Mononuclear cell (primary cell): ENCODE data around the gene ZNF410. TPM values are rescaled to one million over a fixed set of nuclear protein-coding genes. Genes with fewer than 3 reads are reported as not detected.
"Not testable (repeated sequence)": the region's sequence is repeated elsewhere in the genome, so short reads cannot be mapped to it uniquely, and the experiment has no call there.

ENCODE experiments used
- H3K27me3 ChIP-seq: 2 replicates; pipeline ENCODE4 v1.6.0; 2011; ENCODE audit warnings: low read length, control low read depth; ENCODE audit not compliant: insufficient read depth
- H3K4me1 ChIP-seq: 2 replicates; pipeline ENCODE4 v1.5.1; 2011; ENCODE audit warnings: mild to moderate bottlenecking, low read length, control low read depth; ENCODE audit not compliant: insufficient read depth
- H3K4me3 ChIP-seq: 2 replicates; pipeline ENCODE4 v1.5.1; 2011; ENCODE audit warnings: mild to moderate bottlenecking, low read length, moderate library complexity
- H3K9me3 ChIP-seq: 2 replicates; pipeline ENCODE4 v1.5.1; 2011; ENCODE audit warnings: low read depth, mild to moderate bottlenecking, control low read depth, low read length
- total RNA-seq: library from RNA; depleted of rRNA; stranded (reverse); fragments of >200 nt; gene quantifications from one replicate; pipeline ENCODE4 v1.2.3, GENCODE V29; 2012

The ZNF410 gene
- total RNA-seq, 1 donor: 108 TPM

GRCh38 chr14:73909681-73910080 lies 23.0 kb downstream of the ZNF410 start:
- no peaks in the 10 kb centered on the region for H3K4me1 ChIP-seq
- H3K27me3 ChIP-seq: no peaks in the 10 kb centered on the region
- H3K4me3 ChIP-seq: no peak overlapping the region
- H3K9me3 ChIP-seq: no peaks in the 10 kb centered on the region

DNA sequence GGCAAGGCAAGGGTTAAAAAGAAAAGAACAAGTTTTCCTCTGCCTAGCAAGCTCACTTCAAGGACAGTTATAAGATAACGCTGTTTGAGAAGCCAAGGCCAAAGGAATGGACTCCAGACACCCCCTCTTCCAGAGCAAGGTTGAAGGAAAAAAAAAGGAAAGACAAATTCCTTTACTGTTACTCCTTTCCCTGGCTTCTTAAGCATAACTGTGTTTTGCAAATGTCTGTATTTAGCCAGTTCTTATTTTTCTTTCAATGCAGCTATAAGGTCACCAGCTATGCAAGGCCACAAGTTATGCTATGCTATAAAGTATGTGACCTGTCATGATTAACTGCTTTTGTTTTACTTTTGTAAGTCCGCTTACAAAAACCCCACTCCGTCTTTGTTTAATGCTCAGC lies 26.6 kb downstream of the ZNF410 start:
- Histone ChIP-seq H3K4me1 (no peaks in the 10 kb centered on the region), H3K4me3 (no peak overlapping the region), H3K27me3 (no peaks in the 10 kb centered on the region), H3K9me3 (no peaks in the 10 kb centered on the region)

- H3K9me3 ChIP-seq: no peaks in the 10 kb centered on the region
- H3K4me1 ChIP-seq: no peaks in the 10 kb centered on the region
- H3K27me3 ChIP-seq: no peaks in the 10 kb centered on the region
- no peak overlapping the region for H3K4me3 ChIP-seq
Observed at GRCh38 chr14:73916324-73916723, 29.7 kb downstream of the ZNF410 start.

GRCh38 chr14:73919457-73919856 lies 32.8 kb downstream of the ZNF410 start:
- not testable (repeated sequence) for H3K4me1 ChIP-seq, H3K9me3 ChIP-seq, H3K27me3 ChIP-seq, H3K4me3 ChIP-seq

DNA sequence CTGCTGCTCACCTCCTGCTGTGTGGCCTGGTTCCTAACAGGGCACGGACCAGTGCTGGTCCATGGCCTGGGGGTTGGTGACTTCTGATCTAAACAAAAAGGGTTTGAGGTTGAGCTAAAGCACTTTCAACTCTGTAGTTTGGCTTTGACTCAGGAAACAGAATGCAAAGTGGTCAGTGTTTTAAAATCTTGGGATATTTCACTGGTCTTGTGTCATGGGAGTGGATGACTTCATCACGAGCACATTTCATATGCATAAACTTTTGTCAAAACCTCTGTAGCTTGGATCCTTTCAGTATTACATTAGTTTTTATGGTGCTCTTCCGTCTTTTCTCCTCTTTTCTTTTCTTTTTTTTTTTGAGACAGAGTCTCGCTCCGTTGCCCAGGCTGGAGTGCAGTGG lies 37.7 kb downstream of the ZNF410 start:
- H3K4me1 ChIP-seq: no peaks in the 10 kb centered on the region
- H3K9me3 ChIP-seq: no peaks in the 10 kb centered on the region
- H3K4me3 ChIP-seq: no peak overlapping the region
- no peaks in the 10 kb centered on the region for H3K27me3 ChIP-seq

GRCh38 chr14:73935666-73936065 lies 49.0 kb downstream of the ZNF410 start:
- no peak overlapping the region for H3K4me3 ChIP-seq
- no peaks in the 10 kb centered on the region for H3K4me1 ChIP-seq
- H3K27me3 ChIP-seq: no peaks in the 10 kb centered on the region
- no peaks in the 10 kb centered on the region for H3K9me3 ChIP-seq

DNA sequence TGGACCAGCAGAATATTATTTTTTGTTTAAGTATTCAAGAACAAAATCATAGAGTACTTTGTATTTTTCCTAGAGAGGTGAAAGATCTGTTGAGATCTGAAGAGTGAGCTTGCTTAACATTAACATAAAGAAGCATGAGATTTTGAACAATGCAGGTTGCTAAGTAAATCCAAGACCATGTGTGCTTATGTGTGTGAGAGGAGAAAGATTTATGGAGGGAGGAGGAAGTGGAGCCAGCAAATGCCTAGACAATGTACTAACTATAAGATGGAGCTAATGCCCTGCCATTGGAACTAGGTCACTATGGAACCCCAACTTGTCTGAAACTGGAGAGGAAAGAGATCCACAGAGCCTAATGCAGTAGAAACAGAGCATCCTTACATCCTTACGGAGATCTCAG lies 49.9 kb downstream of the ZNF410 start:
- Histone ChIP-seq H3K9me3 (no peaks in the 10 kb centered on the region), H3K27me3 (no peaks in the 10 kb centered on the region), H3K4me3 (no peak overlapping the region), H3K4me1 (peaks cover under 1% of the 10 kb centered on the region)

DNA sequence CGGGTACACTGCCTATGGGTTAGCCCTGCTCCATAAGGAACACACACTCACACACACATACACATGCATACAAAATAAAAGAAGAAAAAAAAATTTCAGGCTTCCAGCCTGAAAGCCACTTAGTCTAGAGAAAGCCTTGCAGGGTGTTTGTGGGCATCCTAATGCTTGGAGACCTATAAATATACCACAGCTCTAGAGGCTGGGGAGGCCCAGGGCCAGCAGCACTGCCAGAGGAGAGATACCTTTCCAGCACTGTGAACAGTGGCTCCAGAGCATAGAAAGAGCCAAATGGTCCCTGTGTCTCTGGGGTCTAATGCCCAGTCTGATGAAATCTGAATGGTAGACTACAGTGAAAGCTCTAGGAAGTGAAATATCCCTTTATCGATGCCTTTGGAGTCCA lies 50.4 kb downstream of the ZNF410 start:
- Histone ChIP-seq H3K4me3 (no peak overlapping the region), H3K4me1 (peaks cover 5% of the 10 kb centered on the region), H3K9me3 (no peaks in the 10 kb centered on the region), H3K27me3 (no peaks in the 10 kb centered on the region)

DNA sequence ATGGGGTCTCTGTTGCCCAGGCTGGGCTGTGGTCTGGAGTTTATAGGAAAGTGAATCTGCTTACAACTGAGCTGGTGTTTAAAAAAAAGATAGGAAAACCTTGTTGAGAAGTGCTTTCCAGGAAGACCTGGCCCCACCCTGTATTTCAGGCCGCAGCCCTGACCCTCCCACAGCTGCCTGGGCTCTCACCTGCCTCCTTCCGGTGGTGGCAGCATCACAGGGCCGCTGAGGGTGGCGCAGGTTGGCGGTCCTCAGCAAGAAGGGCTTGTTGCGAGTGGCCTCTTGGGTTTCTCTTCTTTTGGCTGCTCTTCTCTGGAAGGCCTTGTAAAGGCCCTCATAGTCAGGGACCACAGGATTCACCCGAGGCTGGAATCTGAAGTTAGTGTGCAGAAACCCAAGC lies 55.5 kb downstream of the ZNF410 start:
- Histone ChIP-seq H3K4me3 (no peak overlapping the region), H3K4me1 (peaks cover 35% of the 10 kb centered on the region), H3K9me3 (no peaks in the 10 kb centered on the region), H3K27me3 (no peaks in the 10 kb centered on the region)

GRCh38 chr14:73943083-73943482 lies 56.4 kb downstream of the ZNF410 start:
- Histone ChIP-seq H3K9me3 (no peaks in the 10 kb centered on the region), H3K4me1 (peaks cover 35% of the 10 kb centered on the region), H3K27me3 (no peaks in the 10 kb centered on the region), H3K4me3 (no peak overlapping the region)

DNA sequence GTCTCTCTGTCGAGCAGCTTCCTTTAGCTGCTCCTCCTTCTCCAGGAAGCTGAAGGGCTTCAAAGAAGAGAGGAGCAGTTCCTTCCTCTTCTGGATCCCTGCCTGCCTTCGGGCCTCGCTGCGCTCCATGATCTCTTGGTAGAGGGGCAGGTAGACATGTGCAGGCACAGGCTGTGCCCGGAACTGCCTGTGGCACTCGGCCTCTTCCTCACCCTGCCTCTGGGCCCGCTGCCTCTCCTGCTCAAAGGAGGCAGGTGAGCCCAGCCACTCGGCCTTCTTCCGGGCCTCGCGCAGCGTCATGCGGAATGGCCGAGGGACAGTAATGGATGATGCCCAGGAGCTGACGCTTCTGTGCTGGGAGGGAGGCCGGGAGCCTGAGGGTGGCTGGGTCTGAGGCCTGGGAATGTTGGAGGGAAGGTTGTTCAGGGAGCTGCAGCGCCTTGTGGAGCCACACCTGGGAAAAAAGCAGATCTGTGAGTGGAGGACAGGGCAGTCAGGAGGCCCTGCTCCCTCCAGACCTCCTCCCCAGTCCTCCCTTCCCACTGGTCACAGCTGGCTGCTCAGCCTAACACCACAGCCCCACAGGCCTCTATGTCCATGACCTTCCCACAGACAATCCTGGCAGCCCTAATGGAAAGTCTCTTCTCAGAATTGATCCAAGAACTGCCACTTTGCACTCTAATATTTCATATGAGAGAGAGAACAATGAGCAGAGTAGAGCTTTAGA lies 57.9 kb downstream of the ZNF410 start:
- H3K27me3 ChIP-seq: no peaks in the 10 kb centered on the region
- H3K4me3 ChIP-seq: no peak overlapping the region
- H3K9me3 ChIP-seq: no peaks in the 10 kb centered on the region
- peaks cover 42% of the 10 kb centered on the region for H3K4me1 ChIP-seq

GRCh38 chr14:73945159-73945670 lies 58.6 kb downstream of the ZNF410 start:
- Histone ChIP-seq H3K4me3 (no peak overlapping the region), H3K4me1 (peaks cover 43% of the 10 kb centered on the region), H3K27me3 (no peaks in the 10 kb centered on the region), H3K9me3 (no peaks in the 10 kb centered on the region)

GRCh38 chr14:73949752-73950734 lies 63.4 kb downstream of the ZNF410 start, which contains the start of the genes COQ6 and FAM161B:
Gene COQ6 (plus strand): TSS chr14:73950302. CDS start chr14:73950333, 31 bp downstream.
Gene FAM161B (minus strand): TSS chr14:73950094. CDS start chr14:73950026, 68 bp downstream.
- H3K9me3 ChIP-seq: no peaks in the 10 kb centered on the region
- H3K4me1 ChIP-seq: peaks cover 15% of the 10 kb centered on the region
- no peaks in the 10 kb centered on the region for H3K27me3 ChIP-seq
- peak within 1 kb of the TSS; percentile 93 for H3K4me3 ChIP-seq

- Histone ChIP-seq H3K4me3 (no peak overlapping the region), H3K4me1 (peaks cover 15% of the 10 kb centered on the region), H3K27me3 (no peaks in the 10 kb centered on the region), H3K9me3 (no peaks in the 10 kb centered on the region)
Observed at GRCh38 chr14:73953731-73954130, 67.1 kb downstream of the ZNF410 start.

- Histone ChIP-seq H3K4me1 (peaks cover 4% of the 10 kb centered on the region), H3K4me3 (no peak overlapping the region), H3K27me3 (no peaks in the 10 kb centered on the region), H3K9me3 (no peaks in the 10 kb centered on the region)
Observed at GRCh38 chr14:73955674-73956073, 69.0 kb downstream of the ZNF410 start.
